Astrocyte (in vitro differentiated cells and primary cell): ENCODE results near the gene DAZL. TPM values are rescaled to one million over a fixed set of nuclear protein-coding genes. Genes with fewer than 3 reads are reported as not detected.

Experiments used
- DNase-seq: peaks from one replicate; pipeline ENCODE4 v3.0.0-alpha.2; 2010; ENCODE audit warnings: low read depth
- FAIRE-seq: peaks from 2 replicates; lab custom pipeline; 2011; peaks lifted over from hg19 to GRCh38; lab: Jason Lieb, UNC
- H2AFZ ChIP-seq: 2 replicates; pipeline ENCODE4 v1.6.0; 2012; ENCODE audit warnings: low read depth, low read length, inconsistent platforms
- H3K27ac ChIP-seq: 2 replicates; pipeline ENCODE4 v1.5.1; 2011; ENCODE audit warnings: low read depth, low read length, inconsistent platforms
- H3K27me3 ChIP-seq: 2 replicates; pipeline ENCODE4 v1.6.0; 2011; ENCODE audit warnings: low read length, inconsistent platforms; ENCODE audit not compliant: insufficient read depth
- H3K36me3 ChIP-seq: 2 replicates; pipeline ENCODE4 v1.5.1; 2011; ENCODE audit warnings: low read length, inconsistent platforms; ENCODE audit not compliant: insufficient read depth
- H3K4me1 ChIP-seq: 2 replicates; pipeline ENCODE4 v1.5.1; 2011; ENCODE audit warnings: low read length, inconsistent platforms; ENCODE audit not compliant: insufficient read depth
- H3K4me2 ChIP-seq: 2 replicates; pipeline ENCODE4 v1.6.0; 2012; ENCODE audit warnings: low read length, inconsistent platforms
- H3K4me3 ChIP-seq: 2 replicates; pipeline ENCODE4 v1.5.1; 2011; ENCODE audit warnings: low read depth, mild to moderate bottlenecking, low read length, inconsistent platforms; ENCODE audit not compliant: insufficient read depth
- H3K79me2 ChIP-seq: 2 replicates; pipeline ENCODE4 v1.6.0; 2012; ENCODE audit warnings: mild to moderate bottlenecking, low read length, inconsistent platforms; ENCODE audit not compliant: insufficient read depth
- H3K9ac ChIP-seq: 2 replicates; pipeline ENCODE4 v1.6.0; 2012; ENCODE audit warnings: mild to moderate bottlenecking, low read length, inconsistent platforms
- H3K9me3 ChIP-seq: 2 replicates; pipeline ENCODE4 v1.5.1; 2012; ENCODE audit warnings: low read depth, mild to moderate bottlenecking, low read length, inconsistent platforms; ENCODE audit not compliant: insufficient read depth
- H4K20me1 ChIP-seq: 2 replicates; pipeline ENCODE4 v1.6.0; 2012; ENCODE audit warnings: low read length, inconsistent platforms; ENCODE audit not compliant: insufficient read depth
- H3K27ac Mint-ChIP-seq: one replicate; pipeline ENCODE4 v1.8.0; 2021; ENCODE audit warnings: mild to moderate bottlenecking, mixed read lengths; ENCODE audit not compliant: unreplicated experiment
- H3K27me3 Mint-ChIP-seq: one replicate; pipeline ENCODE4 v1.8.0; 2021; ENCODE audit warnings: low read depth, mixed read lengths; ENCODE audit not compliant: unreplicated experiment
- H3K36me3 Mint-ChIP-seq: one replicate; pipeline ENCODE4 v1.8.0; 2021; ENCODE audit warnings: low read depth, mixed read lengths; ENCODE audit not compliant: unreplicated experiment
- H3K4me1 Mint-ChIP-seq: one replicate; pipeline ENCODE4 v1.8.0; 2021; ENCODE audit warnings: low read depth, mixed read lengths; ENCODE audit not compliant: unreplicated experiment
- H3K4me3 Mint-ChIP-seq: one replicate; pipeline ENCODE4 v1.8.0; 2021; ENCODE audit warnings: mild to moderate bottlenecking, moderate library complexity, mixed read lengths; ENCODE audit not compliant: unreplicated experiment
- H3K9me3 Mint-ChIP-seq: one replicate; pipeline ENCODE4 v1.8.0; 2021; ENCODE audit warnings: mild to moderate bottlenecking, mixed read lengths; ENCODE audit not compliant: unreplicated experiment
- EZH2 ChIP-seq: IDR thresholded peaks from 2 replicates; pipeline ENCODE4 v1.6.1; 2012; ENCODE audit warnings: mild to moderate bottlenecking, low read length, inconsistent platforms; ENCODE audit not compliant: insufficient read depth
- total RNA-seq: library from RNA; stranded (reverse); gene quantifications from 2 replicates; pipeline ENCODE4 v1.2.1, GENCODE V29; 2021
- TF ChIP-seq, protein P1 (sequence below): IDR thresholded peaks from 2 replicates; pipeline ENCODE4 v1.5.1; 2011; ENCODE audit warnings: low read depth, mild to moderate bottlenecking, inconsistent platforms, low read length, moderate library complexity; ENCODE audit not compliant: insufficient read depth

DAZL gene
- total RNA-seq, 1 donor from 2014 or later, result not detected

DNA sequence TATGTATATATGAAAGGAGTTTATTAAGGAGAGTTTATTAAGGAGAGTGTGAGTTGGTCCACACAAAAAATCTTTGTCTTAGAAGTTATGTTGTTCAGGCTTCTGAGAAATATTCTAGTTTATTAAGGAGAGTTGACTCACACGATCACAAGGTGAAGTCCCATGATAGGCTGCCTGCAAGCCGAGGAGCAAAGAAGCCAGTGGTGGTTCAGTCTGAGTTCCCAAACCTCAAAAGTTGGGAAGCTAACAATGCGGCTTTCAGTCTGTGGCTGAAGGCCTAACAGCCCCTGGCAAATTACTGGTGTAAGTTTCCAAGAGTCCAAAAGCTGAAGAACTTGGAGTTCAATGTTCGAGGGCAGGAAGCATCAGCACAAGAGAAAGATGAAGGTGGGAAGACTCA, 42.4 kb upstream of the DAZL start:
- Mint-ChIP-seq H3K4me3 (no peak overlapping the region), H3K27ac (no peak overlapping the region), H3K9me3 (no peaks in the 10 kb centered on the region), H3K36me3 (no peaks in the 10 kb centered on the region), H3K27me3 (no peaks in the 10 kb centered on the region), H3K4me1 (no peaks in the 10 kb centered on the region)
- Histone ChIP-seq H3K27me3 (no peaks in the 10 kb centered on the region), H3K27ac (no peak overlapping the region), H3K9ac (no peak overlapping the region), H3K9me3 (no peaks in the 10 kb centered on the region), H3K4me1 (no peaks in the 10 kb centered on the region), H2AFZ (no peak overlapping the region), H3K79me2 (no peaks in the 10 kb centered on the region), H3K4me3 (no peak overlapping the region), H4K20me1 (no peaks in the 10 kb centered on the region), H3K4me2 (no peak overlapping the region), H3K36me3 (no peaks in the 10 kb centered on the region)
- TF ChIP-seq, protein P1, sequence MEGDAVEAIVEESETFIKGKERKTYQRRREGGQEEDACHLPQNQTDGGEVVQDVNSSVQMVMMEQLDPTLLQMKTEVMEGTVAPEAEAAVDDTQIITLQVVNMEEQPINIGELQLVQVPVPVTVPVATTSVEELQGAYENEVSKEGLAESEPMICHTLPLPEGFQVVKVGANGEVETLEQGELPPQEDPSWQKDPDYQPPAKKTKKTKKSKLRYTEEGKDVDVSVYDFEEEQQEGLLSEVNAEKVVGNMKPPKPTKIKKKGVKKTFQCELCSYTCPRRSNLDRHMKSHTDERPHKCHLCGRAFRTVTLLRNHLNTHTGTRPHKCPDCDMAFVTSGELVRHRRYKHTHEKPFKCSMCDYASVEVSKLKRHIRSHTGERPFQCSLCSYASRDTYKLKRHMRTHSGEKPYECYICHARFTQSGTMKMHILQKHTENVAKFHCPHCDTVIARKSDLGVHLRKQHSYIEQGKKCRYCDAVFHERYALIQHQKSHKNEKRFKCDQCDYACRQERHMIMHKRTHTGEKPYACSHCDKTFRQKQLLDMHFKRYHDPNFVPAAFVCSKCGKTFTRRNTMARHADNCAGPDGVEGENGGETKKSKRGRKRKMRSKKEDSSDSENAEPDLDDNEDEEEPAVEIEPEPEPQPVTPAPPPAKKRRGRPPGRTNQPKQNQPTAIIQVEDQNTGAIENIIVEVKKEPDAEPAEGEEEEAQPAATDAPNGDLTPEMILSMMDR, result no peak
- no peak for TF ChIP-seq EZH2
- no peak for DNase-seq
- FAIRE-seq, result peak; percentile 47

DNA sequence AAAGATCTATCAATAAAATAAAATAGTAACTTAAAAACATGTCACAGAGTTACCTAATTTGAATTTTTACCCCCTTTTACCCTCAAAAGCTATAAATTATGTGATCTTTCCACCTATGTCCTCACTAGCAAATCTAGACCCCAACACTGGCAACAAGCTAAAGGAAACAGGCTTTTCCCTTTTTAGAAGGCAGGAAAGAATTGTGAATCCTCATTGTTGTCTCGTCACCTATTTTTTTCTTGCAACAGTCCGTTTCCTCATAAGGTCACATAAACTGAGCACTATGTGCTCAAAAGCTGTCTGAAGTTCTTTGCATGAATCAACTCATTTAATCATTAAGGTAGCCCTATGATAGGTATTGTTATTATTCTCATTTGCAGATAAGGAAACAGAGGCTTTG, 34.6 kb upstream of the DAZL start:
- H4K20me1 ChIP-seq, result no peaks in the 10 kb centered on the region
- no peaks in the 10 kb centered on the region for H3K9me3 ChIP-seq
- no peak overlapping the region for H3K4me3 ChIP-seq
- H3K27me3 Mint-ChIP-seq, result no peaks in the 10 kb centered on the region
- H3K4me2 ChIP-seq, result no peak overlapping the region
- H3K27me3 ChIP-seq, result no peaks in the 10 kb centered on the region
- H2AFZ ChIP-seq, result no peak overlapping the region
- H3K9me3 Mint-ChIP-seq, result no peaks in the 10 kb centered on the region
- no peak overlapping the region for H3K9ac ChIP-seq
- H3K79me2 ChIP-seq, result no peaks in the 10 kb centered on the region
- H3K4me1 Mint-ChIP-seq, result no peaks in the 10 kb centered on the region
- TF ChIP-seq EZH2, result no peak
- TF ChIP-seq, protein P1, result no peak
- DNase-seq (no peak), FAIRE-seq (no peak)
- no peaks in the 10 kb centered on the region for H3K4me1 ChIP-seq
- no peaks in the 10 kb centered on the region for H3K36me3 ChIP-seq
- no peak overlapping the region for H3K27ac Mint-ChIP-seq
- no peak overlapping the region for H3K4me3 Mint-ChIP-seq
- H3K27ac ChIP-seq, result no peak overlapping the region
- H3K36me3 Mint-ChIP-seq, result no peaks in the 10 kb centered on the region

DNA sequence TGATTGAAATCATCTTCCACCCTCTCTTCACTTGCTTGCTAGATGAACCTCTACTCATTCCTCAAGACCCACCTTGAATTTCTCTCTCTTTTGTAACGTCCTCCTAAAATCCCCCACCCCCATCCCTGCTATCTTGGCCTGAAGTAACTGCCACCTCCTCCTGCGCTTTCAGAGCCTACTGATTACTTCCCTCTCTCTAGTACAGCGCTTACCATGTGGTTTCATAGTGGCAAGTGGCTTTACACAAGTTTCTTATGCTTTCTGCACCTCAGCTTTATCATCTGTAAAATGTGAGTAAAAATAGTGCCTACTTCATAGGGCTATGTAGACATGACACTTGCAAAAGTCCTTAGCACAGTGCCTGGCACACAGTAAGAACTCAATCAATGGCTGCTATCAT, 28.7 kb upstream of the DAZL start:
- Mint-ChIP-seq H3K27ac (no peak overlapping the region), H3K27me3 (no peaks in the 10 kb centered on the region), H3K4me1 (no peaks in the 10 kb centered on the region), H3K4me3 (no peak overlapping the region), H3K36me3 (no peaks in the 10 kb centered on the region), H3K9me3 (no peaks in the 10 kb centered on the region)
- no peaks in the 10 kb centered on the region for H3K4me1 ChIP-seq
- FAIRE-seq (no peak), DNase-seq (no peak)
- H3K27ac ChIP-seq, result no peak overlapping the region
- no peaks in the 10 kb centered on the region for H3K36me3 ChIP-seq
- TF ChIP-seq, protein P1, result no peak
- no peak for TF ChIP-seq EZH2
- H3K4me3 ChIP-seq, result no peak overlapping the region
- no peaks in the 10 kb centered on the region for H3K79me2 ChIP-seq
- H3K27me3 ChIP-seq, result no peaks in the 10 kb centered on the region
- H3K9me3 ChIP-seq, result no peaks in the 10 kb centered on the region
- no peak overlapping the region for H2AFZ ChIP-seq
- H3K4me2 ChIP-seq, result no peak overlapping the region
- H3K9ac ChIP-seq, result no peak overlapping the region
- no peaks in the 10 kb centered on the region for H4K20me1 ChIP-seq
